Lung (tissue), 12 donors: ENCODE data around the gene ARAP2. TPM values are rescaled to one million over a fixed set of nuclear protein-coding genes. Genes with fewer than 3 reads are reported as not detected.

Source experiments
- ATAC-seq: fragments of 200-7000 bp; cut with Tn5 transposase; one replicate; pipeline ENCODE4 v1.9.1; 2020; ENCODE audit warnings: moderate number of reproducible peaks; ENCODE audit not compliant: insufficient read depth, low FRiP score
- DNase-seq, 3 donors: peaks; one replicate each; pipeline ENCODE4 v3.0.0-alpha.2; 2013 to 2017
- H3K27ac ChIP-seq, 2 donors: one replicate each; pipeline ENCODE4 v1.5.1; 2013; ENCODE audit warnings: mild to moderate bottlenecking in 2 of 2, moderate library complexity in 2 of 2, control low read depth in 1 of 2, inconsistent platforms in 1 of 2, low read depth in 1 of 2, low read length in 1 of 2
- H3K27me3 ChIP-seq, 3 donors: one replicate each; pipeline ENCODE4 v1.5.1; 2013; ENCODE audit warnings: low read length in 2 of 3; ENCODE audit not compliant: control insufficient read depth in 3 of 3, insufficient read depth in 3 of 3
- H3K36me3 ChIP-seq, 4 donors: one replicate each; pipeline ENCODE4 v1.5.1; 2013; ENCODE audit warnings: low read length in 4 of 4, mild to moderate bottlenecking in 1 of 4, moderate library complexity in 1 of 4; ENCODE audit not compliant: control insufficient read depth in 4 of 4, insufficient read depth in 4 of 4
- H3K4me1 ChIP-seq, 5 donors: one replicate each; pipeline ENCODE4 v1.5.1; 2013; ENCODE audit warnings: low read length in 5 of 5, mild to moderate bottlenecking in 2 of 5, moderate library complexity in 1 of 5; ENCODE audit not compliant: control insufficient read depth in 5 of 5, insufficient read depth in 5 of 5
- H3K4me3 ChIP-seq: one replicate; pipeline ENCODE4 v1.5.1; 2013; ENCODE audit warnings: mild to moderate bottlenecking, control low read depth, moderate library complexity
- H3K9ac ChIP-seq, 2 donors: one replicate each; pipeline ENCODE4 v1.5.1; 2013; ENCODE audit warnings: low read length in 2 of 2, control low read depth in 1 of 2; ENCODE audit not compliant: insufficient read depth in 1 of 2
- H3K9me3 ChIP-seq, 4 donors: one replicate each; pipeline ENCODE4 v1.5.1; 2013; ENCODE audit warnings: low read length in 3 of 4, mild to moderate bottlenecking in 1 of 4, moderate library complexity in 1 of 4; ENCODE audit not compliant: control insufficient read depth in 4 of 4, insufficient read depth in 3 of 4
- WGBS, 2 donors: extraction: QIAGEN DNeasy Blood & Tissue Kit; methylation state at CpG; one replicate each; pipeline ENCODE4 v1.1.7; 2013; 5-methylcytosine and 5-hydroxymethylcytosine counted together
- polyA plus RNA-seq, 2 donors: library from polyadenylated mRNA; stranded (reverse); fragments of 200-250 nt; gene quantifications; one replicate each; pipeline ENCODE4 v1.2.1, GENCODE V29; 2013
- total RNA-seq, 2 donors: library from RNA; depleted of rRNA in 1 of 2; stranded (reverse); fragments of >200 nt in 1 of 2; gene quantifications; one replicate each; pipeline ENCODE4 v1.2.1, GENCODE V29; 2014 to 2021
- TF ChIP-seq, protein P1 (sequence below): IDR thresholded peaks from 2 replicates; pipeline ENCODE4 v1.5.1; 2012; ENCODE audit warnings: mild to moderate bottlenecking; ENCODE audit errors: control extremely low read depth, extremely low read depth
- donor health status: control.
- donor health status: control.
- donor health status: Bipolar disorder and iron deficiency.
- donor health status: healthy.
- donor health status: DM: yes; HTN: yes; CAD: no.

ARAP2 gene
- total and polyA plus RNA-seq, 4 donors = 5.9 to 77.8 (median 20.2) TPM

DNA sequence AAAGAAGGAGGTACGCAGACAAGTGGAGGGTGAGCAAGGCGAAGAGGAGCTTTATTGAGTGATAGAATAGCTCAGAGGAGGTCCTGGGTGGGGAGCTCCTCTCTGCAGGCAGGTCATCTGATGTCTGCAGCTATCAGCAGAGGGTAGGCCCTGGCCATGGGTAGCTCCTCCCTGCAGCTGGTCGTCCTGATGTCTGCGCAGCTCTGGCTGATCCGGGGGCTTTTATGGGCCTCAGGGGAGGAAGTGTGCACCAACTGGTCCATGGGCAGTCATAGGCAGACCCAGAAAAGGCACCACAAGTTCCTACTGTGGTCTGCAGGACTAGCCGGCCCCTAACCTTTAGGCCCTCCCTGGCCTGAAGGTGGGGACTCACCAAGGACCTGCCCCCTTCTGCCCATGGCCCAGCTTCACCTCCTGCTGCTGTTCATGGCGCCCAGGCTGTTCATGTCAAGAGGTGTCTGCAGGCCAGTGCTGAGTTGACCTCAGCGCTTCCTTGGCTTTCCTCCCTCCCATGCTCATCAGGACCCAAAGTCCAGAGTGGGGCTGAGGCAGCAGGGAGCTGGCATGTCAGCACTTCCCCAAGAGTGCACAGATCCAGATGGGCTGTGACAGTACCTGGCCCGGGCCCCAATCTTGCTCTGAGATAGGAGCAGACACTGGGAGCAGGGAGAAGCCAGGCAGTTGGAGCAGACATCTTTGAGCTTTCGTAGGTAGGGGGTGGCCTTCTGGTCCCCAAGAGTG, 46.1 kb downstream of the ARAP2 start:
- no peak for DNase-seq

DNA sequence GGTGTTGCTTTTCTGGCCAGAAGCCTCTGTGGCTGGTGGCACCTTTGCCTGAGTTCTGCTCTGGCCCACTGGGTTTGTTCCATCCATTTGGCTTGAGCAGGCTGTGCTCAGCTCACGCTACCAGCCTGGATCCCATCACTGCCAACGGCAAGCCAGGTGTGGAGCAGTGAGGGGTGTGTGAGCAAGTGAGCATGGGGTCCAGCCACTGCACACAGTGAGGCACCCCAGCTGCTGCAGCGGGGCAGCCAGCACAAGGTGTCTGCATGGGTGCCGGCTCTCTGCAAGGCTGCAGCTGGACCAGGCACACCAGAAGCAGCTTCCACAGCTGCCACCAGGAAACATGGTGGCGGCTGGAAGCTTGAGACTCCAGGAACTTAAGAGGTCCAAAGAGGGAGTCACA, 46.8 kb downstream of the ARAP2 start:
- no peak overlapping the region for H3K4me3 ChIP-seq
- no peak overlapping the region for H3K9ac ChIP-seq
- WGBS, 2 donors = 96 to 99% methylated on average over 5 of the region's 5 CpGs
- H3K9me3 ChIP-seq = peaks cover 0 to 2% (median 0%) of the 10 kb centered on the region in 4 donors
- no peaks in the 10 kb centered on the region for H3K27me3 ChIP-seq
- ATAC-seq (no peak), DNase-seq (no peak)
- H3K27ac ChIP-seq = no peak overlapping the region
- TF ChIP-seq, protein P1, sequence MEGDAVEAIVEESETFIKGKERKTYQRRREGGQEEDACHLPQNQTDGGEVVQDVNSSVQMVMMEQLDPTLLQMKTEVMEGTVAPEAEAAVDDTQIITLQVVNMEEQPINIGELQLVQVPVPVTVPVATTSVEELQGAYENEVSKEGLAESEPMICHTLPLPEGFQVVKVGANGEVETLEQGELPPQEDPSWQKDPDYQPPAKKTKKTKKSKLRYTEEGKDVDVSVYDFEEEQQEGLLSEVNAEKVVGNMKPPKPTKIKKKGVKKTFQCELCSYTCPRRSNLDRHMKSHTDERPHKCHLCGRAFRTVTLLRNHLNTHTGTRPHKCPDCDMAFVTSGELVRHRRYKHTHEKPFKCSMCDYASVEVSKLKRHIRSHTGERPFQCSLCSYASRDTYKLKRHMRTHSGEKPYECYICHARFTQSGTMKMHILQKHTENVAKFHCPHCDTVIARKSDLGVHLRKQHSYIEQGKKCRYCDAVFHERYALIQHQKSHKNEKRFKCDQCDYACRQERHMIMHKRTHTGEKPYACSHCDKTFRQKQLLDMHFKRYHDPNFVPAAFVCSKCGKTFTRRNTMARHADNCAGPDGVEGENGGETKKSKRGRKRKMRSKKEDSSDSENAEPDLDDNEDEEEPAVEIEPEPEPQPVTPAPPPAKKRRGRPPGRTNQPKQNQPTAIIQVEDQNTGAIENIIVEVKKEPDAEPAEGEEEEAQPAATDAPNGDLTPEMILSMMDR = no peak
- no peaks in the 10 kb centered on the region for H3K4me1 ChIP-seq
- peaks cover 0 to 11% (median 0%) of the 10 kb centered on the region in 4 donors for H3K36me3 ChIP-seq

More for the DNA sequence above, 46.1 kb downstream of the ARAP2 start:
- no peak for ATAC-seq
- TF ChIP-seq, protein P1 = no peak
- Histone ChIP-seq H3K27me3 (no peaks in the 10 kb centered on the region), H3K4me3 (no peak overlapping the region), H3K27ac (no peak overlapping the region), H3K9ac (no peak overlapping the region), H3K4me1 (no peaks in the 10 kb centered on the region), H3K36me3 (peaks cover 0 to 11% (median 0%) of the 10 kb centered on the region in 4 donors), H3K9me3 (peaks cover 0 to 2% (median 0%) of the 10 kb centered on the region in 4 donors)
- 93 to 96% methylated on average over 10 of the region's 10 CpGs for WGBS, 2 donors

DNA sequence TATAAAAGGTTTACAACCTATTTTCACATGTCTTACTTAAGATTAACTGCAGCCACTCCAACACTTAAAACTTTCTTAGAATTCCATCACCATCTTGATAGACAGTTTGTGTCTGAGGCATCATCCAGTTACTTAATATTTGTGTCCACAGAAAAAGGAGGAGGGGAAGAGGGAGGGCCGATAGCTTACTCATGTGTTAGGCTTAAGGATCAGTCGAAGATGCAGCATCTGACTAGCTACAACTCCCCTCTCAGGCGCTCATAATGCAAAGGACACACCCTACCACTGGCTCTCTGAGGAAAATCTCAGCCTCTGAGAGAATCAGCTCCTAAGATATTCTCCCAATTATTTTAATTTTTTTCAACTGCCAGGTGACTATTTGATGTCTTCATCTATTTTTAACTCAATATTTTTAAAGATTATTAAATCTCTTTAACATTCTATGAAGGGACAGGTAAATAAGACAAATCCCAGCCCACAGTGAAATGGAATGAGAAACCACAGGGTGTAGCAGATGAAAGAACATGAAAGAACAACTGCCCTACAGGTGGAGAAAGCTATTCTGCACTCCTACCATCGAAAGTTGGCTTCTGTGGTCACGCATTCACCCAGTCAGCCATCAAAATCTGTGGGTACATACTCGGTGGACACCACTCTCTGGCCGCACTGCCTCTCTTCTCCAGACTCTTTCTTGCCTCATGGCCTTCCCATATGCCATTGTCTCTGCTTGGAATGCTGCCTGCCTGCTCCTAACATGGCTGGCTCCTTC, 48.0 kb downstream of the ARAP2 start:
- WGBS, 2 donors = 84 to 93% methylated on average over 7 of the region's 7 CpGs
- TF ChIP-seq, protein P1 = no peak
- peaks cover 0 to 2% (median 0%) of the 10 kb centered on the region in 4 donors for H3K9me3 ChIP-seq

More for the DNA sequence above, 48.0 kb downstream of the ARAP2 start:
- H3K27me3 ChIP-seq = no peaks in the 10 kb centered on the region
- no peak overlapping the region for H3K9ac ChIP-seq
- H3K4me1 ChIP-seq = no peaks in the 10 kb centered on the region
- peaks cover 0 to 11% (median 0%) of the 10 kb centered on the region in 4 donors for H3K36me3 ChIP-seq
- H3K4me3 ChIP-seq = no peak overlapping the region
- DNase-seq (no peak), ATAC-seq (no peak)
- no peak overlapping the region for H3K27ac ChIP-seq
